Right lobe of liver (tissue), 4 donors: ENCODE results near the gene YES1.

Source experiments
- POLR2A ChIP-seq: fragments of 450-650 bp; IDR thresholded peaks from one replicate; pipeline ENCODE4 v1.6.1; 2017; ENCODE audit warnings: antibody characterized with exemption, mild to moderate bottlenecking
- TF ChIP-seq, protein P1 (sequence below), 4 donors: fragments of 200-600 bp in 3 of 4; fragments of 450-650 bp in 1 of 4; IDR thresholded peaks; one replicate each; pipeline versions ENCODE4 v1.5.1 to v1.8.0; 2016 to 2022; ENCODE audit warnings: antibody characterized with exemption in 4 of 4, mild to moderate bottlenecking in 2 of 4
- donor health status: DM: no; HTN: no; CAD: no.
- donor health status: DM: no; HTN: no; CAD: no.
- donor health status: DM: no; HTN: yes; CAD: no.

DNA sequence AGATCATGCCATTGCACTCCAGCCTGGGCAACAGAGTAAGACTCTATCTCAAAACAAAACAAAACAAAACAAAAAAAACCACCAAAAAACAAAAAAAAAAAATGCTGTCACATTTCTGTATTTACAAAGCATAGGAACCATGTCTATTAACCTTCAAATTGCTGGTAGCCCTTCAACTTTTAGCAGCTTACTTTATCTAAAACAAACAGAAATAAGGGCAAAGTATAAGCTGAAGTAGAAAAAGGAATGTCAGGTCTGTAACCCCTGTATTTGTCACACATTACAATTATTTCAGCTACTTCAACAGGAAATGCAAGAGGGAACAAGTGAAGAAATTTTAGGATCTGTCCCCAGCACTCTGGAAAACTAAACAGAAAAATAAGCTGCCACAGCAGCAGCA is 129.2 kb downstream of the YES1 start:
- TF ChIP-seq, protein P1, sequence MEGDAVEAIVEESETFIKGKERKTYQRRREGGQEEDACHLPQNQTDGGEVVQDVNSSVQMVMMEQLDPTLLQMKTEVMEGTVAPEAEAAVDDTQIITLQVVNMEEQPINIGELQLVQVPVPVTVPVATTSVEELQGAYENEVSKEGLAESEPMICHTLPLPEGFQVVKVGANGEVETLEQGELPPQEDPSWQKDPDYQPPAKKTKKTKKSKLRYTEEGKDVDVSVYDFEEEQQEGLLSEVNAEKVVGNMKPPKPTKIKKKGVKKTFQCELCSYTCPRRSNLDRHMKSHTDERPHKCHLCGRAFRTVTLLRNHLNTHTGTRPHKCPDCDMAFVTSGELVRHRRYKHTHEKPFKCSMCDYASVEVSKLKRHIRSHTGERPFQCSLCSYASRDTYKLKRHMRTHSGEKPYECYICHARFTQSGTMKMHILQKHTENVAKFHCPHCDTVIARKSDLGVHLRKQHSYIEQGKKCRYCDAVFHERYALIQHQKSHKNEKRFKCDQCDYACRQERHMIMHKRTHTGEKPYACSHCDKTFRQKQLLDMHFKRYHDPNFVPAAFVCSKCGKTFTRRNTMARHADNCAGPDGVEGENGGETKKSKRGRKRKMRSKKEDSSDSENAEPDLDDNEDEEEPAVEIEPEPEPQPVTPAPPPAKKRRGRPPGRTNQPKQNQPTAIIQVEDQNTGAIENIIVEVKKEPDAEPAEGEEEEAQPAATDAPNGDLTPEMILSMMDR (IDR thresholded peaks at IDR 0.05) = no peak
- no peak for TF ChIP-seq POLR2A
